GM18511 (cell line): ENCODE measurements around the gene FOXC2.

Experiments
- ATAC-seq: cut with Tn5 transposase; IDR thresholded peaks from one replicate; pipeline ENCODE4 v1.9.1; 2021; ENCODE audit warnings: mild to moderate bottlenecking, moderate library complexity; ENCODE audit not compliant: unreplicated experiment

The FOXC2 gene

GRCh38 chr16:86532526-86532815, 34.2 kb upstream of the FOXC2 start:
- no peak for ATAC-seq

- ATAC-seq: no peak
Observed at GRCh38 chr16:86533076-86533475, 33.6 kb upstream of the FOXC2 start.

- ATAC-seq: no peak
Observed at GRCh38 chr16:86533767-86534351, 32.8 kb upstream of the FOXC2 start.

GRCh38 chr16:86534779-86535615, 31.6 kb upstream of the FOXC2 start:
- no peak for ATAC-seq

- ATAC-seq: no peak
Observed at GRCh38 chr16:86536621-86537020, 30.0 kb upstream of the FOXC2 start.

- ATAC-seq: no peak
Observed at GRCh38 chr16:86537486-86537885, 29.1 kb upstream of the FOXC2 start.

- ATAC-seq: no peak
Observed at GRCh38 chr16:86538196-86538780, 28.3 kb upstream of the FOXC2 start.

- no peak for ATAC-seq
Observed at GRCh38 chr16:86540894-86541293, 25.7 kb upstream of the FOXC2 start.

GRCh38 chr16:86541560-86541959, 25.1 kb upstream of the FOXC2 start:
- no peak for ATAC-seq

- no peak for ATAC-seq
Observed at GRCh38 chr16:86542756-86543750, 23.6 kb upstream of the FOXC2 start.

- no peak for ATAC-seq
Observed at GRCh38 chr16:86545481-86545880, 21.1 kb upstream of the FOXC2 start.

- no peak for ATAC-seq
Observed at GRCh38 chr16:86545954-86546637, 20.5 kb upstream of the FOXC2 start.

GRCh38 chr16:86546638-86547013, 20.0 kb upstream of the FOXC2 start:
- ATAC-seq: no peak

GRCh38 chr16:86547286-86547685, 19.3 kb upstream of the FOXC2 start:
- ATAC-seq: no peak

- ATAC-seq: no peak
Observed at GRCh38 chr16:86549076-86549892, 17.3 kb upstream of the FOXC2 start.

- no peak for ATAC-seq
Observed at GRCh38 chr16:86549893-86550190, 16.8 kb upstream of the FOXC2 start.

GRCh38 chr16:86550281-86550680, 16.3 kb upstream of the FOXC2 start:
- ATAC-seq: no peak

GRCh38 chr16:86553356-86553755, 13.3 kb upstream of the FOXC2 start:
- no peak for ATAC-seq

GRCh38 chr16:86554599-86554916, 12.1 kb upstream of the FOXC2 start:
- ATAC-seq: no peak
